HepG2 (cell line): ENCODE measurements around the gene STAT1. TPM values are rescaled to one million over a fixed set of nuclear protein-coding genes. Genes with fewer than 3 reads are reported as not detected.

Experiments
- ATAC-seq: fragments of 200-7000 bp; cut with Tn5 transposase; 3 replicates; pipeline ENCODE4 v1.9.1; 2020; ENCODE audit warnings: mild to moderate bottlenecking, moderate library complexity
- BruUV-seq: library from RNA; stranded (reverse); fragments of 400-500 nt; replicated peaks from 2 replicates; lab custom pipeline; 2021; lab: Mats Ljungman, UMichigan
- CTCF ChIA-PET: fragments of 300-600 bp; formaldehyde crosslinking; extraction: SDS; loops from one replicate; lab custom pipeline; 2021; ENCODE audit warnings: low total read pairs, inconsistent platforms, low intra/inter-chr PET ratio; lab: Yijun Ruan, JAX
- POLR2A ChIA-PET: fragments of 350-600 bp; sonication (Branson Sonifier 250); formaldehyde crosslinking; loops from one replicate; lab custom pipeline; 2020; ENCODE audit warnings: antibody characterized with exemption, inconsistent platforms; lab: Yijun Ruan, JAX
- DNase-seq: peaks from one replicate; pipeline ENCODE4 v3.0.0-alpha.2; 2015; ENCODE audit warnings: low spot score
- FAIRE-seq: peaks from 3 replicates; lab custom pipeline; 2011; peaks lifted over from hg19 to GRCh38; lab: Jason Lieb, UNC
- H2AFZ ChIP-seq: one replicate; pipeline ENCODE4 v1.6.1; 2011; ENCODE audit warnings: low read length, inconsistent platforms
- H3K27ac ChIP-seq: fragments of 300-600 bp; 3 replicates; pipeline ENCODE4 v1.8.0; 2011; ENCODE audit warnings: mixed run types, mild to moderate bottlenecking, mixed read lengths, low read length, inconsistent platforms; ENCODE audit not compliant: insufficient read depth; ENCODE audit errors: extremely low read length
- H3K27me3 ChIP-seq, 2 experiments: fragments of 200-600 bp in 1 of 2; 2 replicates in 1 of 2; 3 replicates in 1 of 2; pipeline versions ENCODE4 v1.6.0 to v1.8.0; 2011; ENCODE audit warnings: low read length in 2 of 2, mild to moderate bottlenecking in 2 of 2, moderate library complexity in 2 of 2, inconsistent platforms in 1 of 2; ENCODE audit not compliant: insufficient read depth in 2 of 2, control insufficient read depth in 1 of 2
- H3K36me3 ChIP-seq, 2 experiments: fragments of 200-600 bp in 1 of 2; replicated peaks in 1 of 2; 2 replicates in 1 of 2; 3 replicates in 1 of 2; pipeline versions ENCODE4 v1.5.1 to v1.8.0; 2011; ENCODE audit warnings: low read length in 2 of 2, inconsistent platforms in 1 of 2; ENCODE audit not compliant: insufficient read depth in 2 of 2, control insufficient read depth in 1 of 2
- H3K4me1 ChIP-seq: 2 replicates; pipeline ENCODE4 v1.5.1; 2012; ENCODE audit warnings: low read length, inconsistent platforms; ENCODE audit not compliant: insufficient read depth
- H3K4me2 ChIP-seq: 2 replicates; pipeline ENCODE4 v1.6.0; 2011; ENCODE audit warnings: low read depth, low read length, inconsistent platforms
- H3K4me3 ChIP-seq, 3 experiments: fragments of 200-600 bp in 1 of 3; sonication (generic), shearing (Covaris generic) in 1 of 3; replicated peaks in 1 of 3; 2 replicates each; pipeline ENCODE4 v1.5.1; 2011 to 2016; ENCODE audit warnings: low read length in 3 of 3, inconsistent platforms in 2 of 3, low read depth in 2 of 3, mild to moderate bottlenecking in 2 of 3, control low read depth in 1 of 3, mixed read lengths in 1 of 3; ENCODE audit not compliant: insufficient read depth in 1 of 3
- H3K79me2 ChIP-seq: one replicate; pipeline ENCODE4 v1.6.1; 2011; ENCODE audit warnings: low read length, inconsistent platforms; ENCODE audit not compliant: insufficient read depth
- H3K9ac ChIP-seq: 2 replicates; pipeline ENCODE4 v1.6.0; 2011; ENCODE audit warnings: mild to moderate bottlenecking, low read depth, low read length, inconsistent platforms; ENCODE audit not compliant: insufficient read depth
- H3K9me3 ChIP-seq: 2 replicates; pipeline ENCODE4 v1.5.1; 2012; ENCODE audit warnings: mild to moderate bottlenecking, low read length
- H4K20me1 ChIP-seq: 2 replicates; pipeline ENCODE4 v1.6.0; 2011; ENCODE audit warnings: inconsistent platforms, mild to moderate bottlenecking, low read length, moderate library complexity; ENCODE audit not compliant: insufficient read depth
- BCLAF1 ChIP-seq: fragments of 450-650 bp; IDR thresholded peaks from 2 replicates; pipeline ENCODE4 v1.6.1; 2017; ENCODE audit warnings: mild to moderate bottlenecking
- CREM ChIP-seq, 2 experiments: sonication (generic) in 1 of 2; formaldehyde crosslinking in 1 of 2; IDR thresholded peaks; 2 replicates each; pipeline versions ENCODE4 v1.4.0 to v1.6.1; 2016 to 2020; ENCODE audit warnings: antibody characterized with exemption in 1 of 2, mild to moderate bottlenecking in 1 of 2, missing genetic modification reagents in 1 of 2
- HNRNPLL ChIP-seq: fragments of 200-400 bp; formaldehyde crosslinking; IDR thresholded peaks from 2 replicates; pipeline ENCODE4 v1.6.1; 2017; ENCODE audit warnings: mild to moderate bottlenecking, low read depth, low read length; ENCODE audit not compliant: poor library complexity, severe bottlenecking
- KLF16 ChIP-seq, 2 experiments: sonication (generic) in 1 of 2; formaldehyde crosslinking in 1 of 2; IDR thresholded peaks; 2 replicates each; pipeline versions ENCODE4 v1.6.1 to v1.8.0; 2016 to 2023; ENCODE audit warnings: missing genetic modification reagents in 2 of 2, missing compliant biosample characterization in 1 of 2
- MEIS2 ChIP-seq: sonication (generic); formaldehyde crosslinking; IDR thresholded peaks from 2 replicates; pipeline ENCODE4 v1.9.0; 2021; ENCODE audit warnings: mild to moderate bottlenecking, missing genetic modification reagents
- PAF1 ChIP-seq: IDR thresholded peaks from 2 replicates; pipeline ENCODE4 v1.6.1; 2016; ENCODE audit warnings: missing genetic modification reagents, missing compliant biosample characterization
- SYNCRIP ChIP-seq: fragments of 200-400 bp; formaldehyde crosslinking; IDR thresholded peaks from 2 replicates; pipeline ENCODE4 v1.6.1; 2018; ENCODE audit warnings: mild to moderate bottlenecking, low read depth, low read length; ENCODE audit not compliant: insufficient read depth
- TARDBP ChIP-seq: sonication (generic); formaldehyde crosslinking; IDR thresholded peaks from 2 replicates; pipeline ENCODE4 v1.8.0; 2022; ENCODE audit warnings: mild to moderate bottlenecking, missing genetic modification reagents
- TEAD2 ChIP-seq: sonication (generic); formaldehyde crosslinking; IDR thresholded peaks from 2 replicates; pipeline ENCODE4 v1.9.0; 2021; ENCODE audit warnings: missing genetic modification reagents
- TP53 ChIP-seq: sonication (generic); formaldehyde crosslinking; conservative IDR thresholded peaks from 2 replicates; pipeline ENCODE4 v1.4.0; 2020; ENCODE audit warnings: missing genetic modification reagents
- ZBTB21 ChIP-seq: sonication (generic); formaldehyde crosslinking; IDR thresholded peaks from 2 replicates; pipeline ENCODE4 v1.4.0; 2020; ENCODE audit warnings: missing genetic modification reagents
- ZNF441 ChIP-seq: sonication (generic); formaldehyde crosslinking; IDR thresholded peaks from 2 replicates; pipeline ENCODE4 v1.7.0; 2021; ENCODE audit warnings: missing genetic modification reagents, borderline replicate concordance
- WGBS: methylation state at CpG from one replicate; pipeline ENCODE4 v1.1.6; 2017; ENCODE audit warnings: low lambda C conversion rate; 5-methylcytosine and 5-hydroxymethylcytosine counted together
- in situ Hi-C: cut with HindIII; loops from 2 replicates; pipeline ENCODE4 v1.10.0; 2017; ENCODE audit warnings: low pct_unique_long_range_greater_than_20kb; ENCODE audit not compliant: extremely low pct_ligation_motif_present
- intact Hi-C: fragments of 100-400 bp; cut with micrococcal nuclease; formaldehyde crosslinking; loops from one replicate; pipeline ENCODE4 v1.10.0; 2022; ENCODE audit not compliant: unreplicated experiment
- polyA plus RNA-seq, 8 experiments: library from polyadenylated mRNA; depleted of rRNA in 3 of 8; stranded (reverse) in 7 of 8; unstranded in 1 of 8; fragments of >200 nt; fragmentation: Illumina TruSeq in 4 of 8; extraction: Trizol in 4 of 8; gene quantifications; 2 replicates each; pipeline versions ENCODE4 v1.2.1 to v1.2.3, GENCODE V29; 2011 to 2016; ENCODE audit warnings: low read depth in 4 of 8, missing spikeins in 1 of 8, mixed read lengths in 1 of 8; ENCODE audit not compliant: insufficient read depth in 1 of 8
- total RNA-seq, 5 experiments: library from RNA; depleted of rRNA; stranded (reverse); fragments of >200 nt; fragmentation: Illumina TruSeq; extraction: Trizol; gene quantifications; 2 replicates each; pipeline ENCODE4 v1.2.3, GENCODE V29; 2016; ENCODE audit warnings: low read depth in 1 of 5
- TF ChIP-seq, protein P1 (sequence below): sonication (generic); formaldehyde crosslinking; IDR thresholded peaks from 2 replicates; pipeline ENCODE4 v1.8.1; 2023; ENCODE audit warnings: mild to moderate bottlenecking, inconsistent platforms, moderate library complexity, missing genetic modification reagents, borderline replicate concordance
- TF ChIP-seq, protein P2 (sequence below): sonication (generic); formaldehyde crosslinking; IDR thresholded peaks from 2 replicates; pipeline ENCODE4 v1.8.0; 2022; ENCODE audit warnings: low read depth, missing genetic modification reagents

Gene STAT1
- total and polyA plus RNA-seq, 2 of the 13 experiments (the other 11 are each of a cell fraction or from before 2014, with no cell fraction given): 21.8 to 59.6 TPM

DNA sequence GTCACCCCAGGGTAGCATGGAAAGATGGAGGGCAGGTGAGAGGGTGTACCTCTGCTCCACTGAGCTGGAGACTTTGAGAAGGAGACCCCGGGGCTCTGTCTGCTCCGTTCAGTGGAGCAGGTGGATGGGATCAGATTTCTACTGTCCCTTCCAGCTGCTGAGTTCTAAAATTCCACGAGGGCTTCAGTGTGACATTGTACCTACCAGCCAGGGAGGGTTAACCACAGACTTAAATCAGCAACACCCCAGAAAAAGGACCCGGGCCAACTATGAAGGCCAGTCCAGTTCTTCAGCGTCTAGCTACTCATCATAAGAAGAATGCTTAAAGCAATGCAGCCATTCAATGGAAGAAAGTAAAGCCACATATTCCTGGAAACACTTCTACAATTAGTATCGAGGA lies 23.8 kb downstream of the STAT1 start:
- Histone ChIP-seq H3K36me3 (peaks cover 25 to 96% of the 10 kb centered on the region in 2 experiments), H3K79me2 (no peaks in the 10 kb centered on the region), H3K27me3 (no peaks in the 10 kb centered on the region), H3K4me3 (no peak overlapping the region), H3K27ac (no peak overlapping the region), H3K4me2 (no peak overlapping the region), H4K20me1 (no peaks in the 10 kb centered on the region), H2AFZ (no peak overlapping the region), H3K9me3 (no peaks in the 10 kb centered on the region), H3K9ac (no peak overlapping the region), H3K4me1 (no peaks in the 10 kb centered on the region)
- in situ Hi-C loops: no loop called here
- TF ChIP-seq HNRNPLL (no peak), CREM (IDR thresholded peaks at IDR 0.05) (no peak), CREM (CRISPR knock-in tag; IDR thresholded peaks at IDR 0.05) (no peak), KLF16 (CRISPR knock-in tag; IDR thresholded peaks at IDR 0.05) (no peak), MEIS2 (CRISPR knock-in tag) (no peak)
- ATAC-seq: no peak
- intact Hi-C loops: no loop called here
- BruUV-seq: no TSS peak
- no peak for DNase-seq
- CTCF ChIA-PET: no interaction called here
- POLR2A ChIA-PET: no interaction called here
- no peak for FAIRE-seq
- WGBS: 98% methylated on average over 6 of the region's 6 CpGs

DNA sequence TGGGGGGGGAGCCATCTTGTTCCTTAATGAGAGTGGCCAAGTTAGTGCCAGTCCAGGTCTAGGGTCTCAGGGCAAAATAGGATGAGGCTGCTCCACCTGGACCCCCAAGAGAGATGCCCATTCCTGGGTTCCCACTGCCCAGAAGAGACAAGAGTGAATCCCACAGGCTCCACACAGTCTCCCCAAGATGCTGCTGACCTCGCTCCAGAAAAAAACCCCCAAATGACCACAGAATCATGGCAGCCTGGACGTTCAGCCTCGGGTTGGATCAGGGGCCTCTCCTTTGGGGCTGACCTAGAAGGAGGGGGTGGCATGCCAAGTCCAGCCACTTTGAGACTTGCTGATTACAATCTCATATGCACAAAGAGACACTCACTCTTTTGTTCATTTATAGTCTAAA lies 25.1 kb downstream of the STAT1 start:
- FAIRE-seq (no peak), ATAC-seq (no peak), DNase-seq (no peak)
- Histone ChIP-seq H3K27me3 (no peaks in the 10 kb centered on the region), H3K4me3 (no peak overlapping the region), H3K36me3 (peaks cover 29 to 98% of the 10 kb centered on the region in 2 experiments), H4K20me1 (no peaks in the 10 kb centered on the region), H3K4me1 (no peaks in the 10 kb centered on the region), H2AFZ (no peak overlapping the region), H3K4me2 (no peak overlapping the region), H3K27ac (no peak overlapping the region), H3K9me3 (no peaks in the 10 kb centered on the region), H3K9ac (no peak overlapping the region), H3K79me2 (no peaks in the 10 kb centered on the region)
- intact Hi-C loops: loop anchor here (10.0 kb wide), 1 partner anchor 384 kb away; no protein-coding TSS in a partner anchor
- in situ Hi-C loops: no loop called here
- POLR2A ChIA-PET: no interaction called here
- WGBS: 96% methylated on average over 3 of the region's 3 CpGs
- no TSS peak for BruUV-seq
- CTCF ChIA-PET: no interaction called here
- TF ChIP-seq SYNCRIP (no peak), TP53 (CRISPR knock-in tag) (no peak), BCLAF1 (no peak), ZBTB21 (CRISPR knock-in tag) (no peak), ZNF441 (CRISPR knock-in tag) (no peak), PAF1 (CRISPR knock-in tag) (no peak), TEAD2 (CRISPR knock-in tag) (no peak), TARDBP (no peak)
- TF ChIP-seq, protein P1, sequence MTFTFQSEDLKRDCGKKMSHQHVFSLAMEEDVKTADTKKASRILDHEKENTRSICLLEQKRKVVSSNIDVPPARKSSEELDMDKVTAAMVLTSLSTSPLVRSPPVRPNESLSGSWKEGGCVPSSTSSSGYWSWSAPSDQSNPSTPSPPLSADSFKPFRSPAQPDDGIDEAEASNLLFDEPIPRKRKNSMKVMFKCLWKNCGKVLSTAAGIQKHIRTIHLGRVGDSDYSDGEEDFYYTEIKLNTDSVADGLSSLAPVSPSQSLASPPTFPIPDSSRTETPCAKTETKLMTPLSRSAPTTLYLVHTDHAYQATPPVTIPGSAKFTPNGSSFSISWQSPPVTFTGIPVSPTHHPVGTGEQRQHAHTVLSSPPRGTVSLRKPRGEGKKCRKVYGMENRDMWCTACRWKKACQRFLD (CRISPR knock-in tag): no peak
- TF ChIP-seq, protein P2, sequence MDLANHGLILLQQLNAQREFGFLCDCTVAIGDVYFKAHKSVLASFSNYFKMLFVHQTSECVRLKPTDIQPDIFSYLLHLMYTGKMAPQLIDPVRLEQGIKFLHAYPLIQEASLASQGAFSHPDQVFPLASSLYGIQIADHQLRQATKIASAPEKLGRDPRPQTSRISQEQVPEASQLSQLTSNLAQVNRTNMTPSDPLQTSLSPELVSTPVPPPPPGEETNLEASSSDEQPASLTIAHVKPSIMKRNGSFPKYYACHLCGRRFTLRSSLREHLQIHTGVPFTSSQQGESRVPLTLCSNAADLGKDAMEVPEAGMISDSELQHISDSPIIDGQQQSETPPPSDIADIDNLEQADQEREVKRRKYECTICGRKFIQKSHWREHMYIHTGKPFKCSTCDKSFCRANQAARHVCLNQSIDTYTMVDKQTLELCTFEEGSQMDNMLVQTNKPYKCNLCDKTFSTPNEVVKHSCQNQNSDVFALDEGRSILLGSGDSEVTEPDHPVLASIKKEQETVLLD (CRISPR knock-in tag): no peak
